ENCODE measurements around the gene ASAP2.

ASAP2 gene

GRCh38 chr2:9400268-9401058, 193.9 kb downstream of the ASAP2 start:
- H3K4me1 ChIP-seq (ENCODE audit: control insufficient read depth in 1 of 2, insufficient read depth in 1 of 2, low read depth in 1 of 2, low read length in 1 of 2): no peaks in the 10 kb centered on the region
- H3K9me3 ChIP-seq: no peaks in the 10 kb centered on the region
- no peak overlapping the region for H3K27ac ChIP-seq
- no peak for TF ChIP-seq CTCF (IDR thresholded peaks at IDR 0.05)
- no peaks in the 10 kb centered on the region for H3K27me3 ChIP-seq
- H3K4me3 ChIP-seq (ENCODE audit: low read depth in 1 of 2, low read length in 1 of 2): no peak overlapping the region
- no peaks in the 10 kb centered on the region for H3K36me3 ChIP-seq

DNA sequence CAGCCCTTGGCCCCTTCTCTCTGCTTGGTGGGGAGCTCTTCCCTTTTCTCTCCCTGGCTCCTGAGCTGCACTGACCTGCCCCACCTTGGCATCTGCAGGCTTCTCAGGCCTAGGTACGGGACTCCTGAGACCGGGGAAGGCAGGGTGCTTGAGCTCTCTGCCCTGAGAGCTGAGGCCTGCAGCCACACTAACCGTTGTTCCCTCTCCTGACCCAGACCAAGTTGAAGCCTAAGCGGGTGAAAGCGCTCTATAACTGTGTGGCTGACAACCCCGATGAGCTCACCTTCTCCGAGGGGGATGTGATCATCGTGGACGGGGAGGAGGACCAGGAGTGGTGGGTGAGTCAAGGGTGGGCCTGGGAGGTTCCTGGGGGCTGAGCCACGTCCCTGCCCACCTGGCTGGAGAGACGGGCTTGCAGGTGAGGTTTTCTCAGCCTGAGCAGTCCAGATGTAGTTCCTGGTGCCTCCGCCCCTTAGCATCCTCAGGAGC, 194.5 kb downstream of the ASAP2 start:
- Histone ChIP-seq H3K27ac (no peak overlapping the region), H3K4me1 (ENCODE audit: control insufficient read depth in 1 of 2, insufficient read depth in 1 of 2, low read depth in 1 of 2, low read length in 1 of 2) (no peaks in the 10 kb centered on the region), H3K4me3 (ENCODE audit: low read depth in 1 of 2, low read length in 1 of 2) (no peak overlapping the region), H3K9me3 (no peaks in the 10 kb centered on the region), H3K36me3 (no peaks in the 10 kb centered on the region), H3K27me3 (no peaks in the 10 kb centered on the region)
- TF ChIP-seq CTCF (IDR thresholded peaks at IDR 0.05): no peak

DNA sequence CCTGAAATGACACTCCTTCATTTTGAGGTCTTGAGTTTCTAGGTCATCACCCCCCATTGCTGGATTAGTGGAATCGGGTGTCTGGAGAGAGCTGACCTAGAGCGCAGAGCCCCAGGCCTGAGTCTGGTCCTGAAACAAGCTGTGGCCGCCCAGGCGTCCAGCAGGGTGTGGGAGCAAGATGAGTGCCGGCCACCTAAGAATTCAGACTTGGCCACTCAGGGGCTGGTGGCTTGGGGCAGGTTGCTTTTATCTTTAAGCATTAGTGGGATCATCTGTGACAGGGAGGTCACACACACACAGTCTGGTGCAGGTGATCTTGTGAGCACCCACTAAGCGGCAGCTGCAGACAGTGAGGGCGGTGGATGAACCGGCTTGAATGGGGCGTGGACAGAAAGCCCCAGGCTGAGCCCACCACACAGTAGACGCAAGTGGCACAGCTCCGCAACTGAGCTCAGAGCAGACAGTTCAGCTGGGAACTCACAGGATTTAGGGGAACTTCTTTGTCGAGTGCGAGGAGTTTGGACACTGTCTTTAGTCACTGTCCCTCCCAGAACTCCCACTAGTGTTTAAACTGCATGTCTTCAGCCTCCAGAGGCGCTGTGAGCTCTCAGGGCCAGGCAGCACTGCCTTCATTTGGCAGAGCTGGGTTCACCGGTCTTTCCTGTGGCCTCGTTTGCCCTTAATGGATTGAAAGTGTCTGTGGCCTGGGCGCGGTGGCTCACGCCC, 195.2 kb downstream of the ASAP2 start:
- no peaks in the 10 kb centered on the region for H3K9me3 ChIP-seq
- H3K27ac ChIP-seq: no peak overlapping the region
- no peaks in the 10 kb centered on the region for H3K4me1 ChIP-seq (ENCODE audit: control insufficient read depth in 1 of 2, insufficient read depth in 1 of 2, low read depth in 1 of 2, low read length in 1 of 2)
- TF ChIP-seq CTCF (IDR thresholded peaks at IDR 0.05): no peak
- peaks cover 5% of the 10 kb centered on the region for H3K36me3 ChIP-seq
- H3K27me3 ChIP-seq: no peaks in the 10 kb centered on the region
- no peak overlapping the region for H3K4me3 ChIP-seq (ENCODE audit: low read depth in 1 of 2, low read length in 1 of 2)

DNA sequence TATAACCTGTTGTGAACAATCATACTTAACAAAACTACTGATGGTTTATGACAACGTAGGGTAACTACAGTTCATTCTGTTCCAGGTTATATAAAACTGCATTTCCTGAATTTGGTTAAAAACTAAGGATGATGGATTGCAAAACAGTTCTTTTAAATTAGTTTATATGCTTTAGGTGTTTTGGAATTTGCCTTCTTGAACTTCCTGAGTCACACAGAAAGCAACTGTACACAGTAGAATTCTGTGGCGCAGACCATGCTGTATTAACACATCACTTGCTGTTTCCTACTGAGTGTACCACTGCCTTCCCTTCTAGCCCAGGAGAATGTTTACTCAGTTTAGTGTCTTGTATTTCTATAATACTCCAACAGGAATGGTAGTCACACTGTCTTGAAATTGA, 197.3 kb downstream of the ASAP2 start:
- Histone ChIP-seq H3K9me3 (no peaks in the 10 kb centered on the region), H3K4me3 (ENCODE audit: low read depth in 1 of 2, low read length in 1 of 2) (no peak overlapping the region), H3K27ac (no peak overlapping the region), H3K4me1 (ENCODE audit: control insufficient read depth in 1 of 2, insufficient read depth in 1 of 2, low read depth in 1 of 2, low read length in 1 of 2) (no peaks in the 10 kb centered on the region), H3K36me3 (peaks cover 24% of the 10 kb centered on the region), H3K27me3 (no peaks in the 10 kb centered on the region)
- no peak for TF ChIP-seq CTCF (IDR thresholded peaks at IDR 0.05)

GRCh38 chr2:9404451-9404850, 197.8 kb downstream of the ASAP2 start:
- no peaks in the 10 kb centered on the region for H3K4me1 ChIP-seq (ENCODE audit: control insufficient read depth in 1 of 2, insufficient read depth in 1 of 2, low read depth in 1 of 2, low read length in 1 of 2)
- no peak overlapping the region for H3K27ac ChIP-seq
- no peaks in the 10 kb centered on the region for H3K9me3 ChIP-seq
- no peak for TF ChIP-seq CTCF (IDR thresholded peaks at IDR 0.05)
- peaks cover 30% of the 10 kb centered on the region for H3K36me3 ChIP-seq
- H3K27me3 ChIP-seq: no peaks in the 10 kb centered on the region
- H3K4me3 ChIP-seq (ENCODE audit: low read depth in 1 of 2, low read length in 1 of 2): no peak overlapping the region
